H9 (cell line): ENCODE results near the gene CCDC194. TPM values are rescaled to one million over a fixed set of nuclear protein-coding genes. Genes with fewer than 3 reads are reported as not detected.

Source experiments
- DNase-seq: peaks from one replicate; pipeline ENCODE4 v3.0.0-alpha.2; 2017
- H2AFZ ChIP-seq: one replicate; pipeline ENCODE4 v1.6.1; 2013; ENCODE audit warnings: mild to moderate bottlenecking, low read length, control low read depth, moderate library complexity
- H2AK5ac ChIP-seq: 2 replicates; pipeline ENCODE4 v1.6.1; 2013; ENCODE audit warnings: low read length, control low read depth, mixed read lengths; ENCODE audit not compliant: insufficient read length
- H2BK120ac ChIP-seq: one replicate; pipeline ENCODE4 v1.6.1; 2013; ENCODE audit warnings: low read depth, mild to moderate bottlenecking, low read length, control low read depth, inconsistent platforms; ENCODE audit not compliant: poor library complexity, severe bottlenecking
- H2BK12ac ChIP-seq: 2 replicates; pipeline ENCODE4 v1.6.1; 2013; ENCODE audit warnings: low read length, control low read depth, mixed read lengths, low read depth; ENCODE audit not compliant: insufficient read length
- H2BK15ac ChIP-seq: 2 replicates; pipeline ENCODE4 v1.6.1; 2013; ENCODE audit warnings: low read depth, low read length, control low read depth
- H2BK20ac ChIP-seq: one replicate; pipeline ENCODE4 v1.6.1; 2013; ENCODE audit warnings: low read depth, mild to moderate bottlenecking, low read length, control low read depth, inconsistent platforms; ENCODE audit not compliant: poor library complexity, severe bottlenecking
- H2BK5ac ChIP-seq: 2 replicates; pipeline ENCODE4 v1.6.1; 2013; ENCODE audit warnings: low read length, control low read depth, mixed read lengths; ENCODE audit not compliant: insufficient read length
- H3K14ac ChIP-seq: 2 replicates; pipeline ENCODE4 v1.6.1; 2013; ENCODE audit warnings: low read length, control low read depth; ENCODE audit not compliant: insufficient read depth
- H3K18ac ChIP-seq: 2 replicates; pipeline ENCODE4 v1.6.1; 2013; ENCODE audit warnings: low read depth, mild to moderate bottlenecking, mixed read lengths, low read length, control low read depth; ENCODE audit not compliant: insufficient read length
- H3K23ac ChIP-seq: 2 replicates; pipeline ENCODE4 v1.6.1; 2013; ENCODE audit warnings: low read length, control low read depth, mixed read lengths, low read depth; ENCODE audit not compliant: insufficient read length
- H3K23me2 ChIP-seq: 2 replicates; pipeline ENCODE4 v1.6.1; 2013; ENCODE audit warnings: low read depth, mild to moderate bottlenecking, mixed read lengths, low read length, control low read depth; ENCODE audit not compliant: insufficient read length, poor library complexity, severe bottlenecking
- H3K27ac ChIP-seq: 2 replicates; pipeline ENCODE4 v1.5.1; 2013; ENCODE audit warnings: low read length, control low read depth, mixed read lengths, low read depth; ENCODE audit not compliant: insufficient read length
- H3K27me3 ChIP-seq: 2 replicates; pipeline ENCODE4 v1.6.1; 2013; ENCODE audit warnings: low read length, control low read depth, inconsistent platforms; ENCODE audit not compliant: insufficient read depth
- H3K4ac ChIP-seq: 2 replicates; pipeline ENCODE4 v1.6.1; 2013; ENCODE audit warnings: low read depth, mild to moderate bottlenecking, control low read depth, inconsistent platforms, low read length, moderate library complexity
- H3K4me1 ChIP-seq: 2 replicates; pipeline ENCODE4 v1.6.1; 2013; ENCODE audit warnings: low read length, control low read depth, inconsistent platforms; ENCODE audit not compliant: insufficient read depth
- H3K4me2 ChIP-seq: 2 replicates; pipeline ENCODE4 v1.6.1; 2013; ENCODE audit warnings: low read length, control low read depth, mixed read lengths; ENCODE audit not compliant: insufficient read length, insufficient read depth
- H3K56ac ChIP-seq: 2 replicates; pipeline ENCODE4 v1.6.1; 2013; ENCODE audit warnings: low read depth, mild to moderate bottlenecking, mixed read lengths, low read length, control low read depth; ENCODE audit not compliant: insufficient read length
- H3K79me1 ChIP-seq: 2 replicates; pipeline ENCODE4 v1.6.1; 2013; ENCODE audit warnings: low read depth, mild to moderate bottlenecking, moderate library complexity, low read length, control low read depth, inconsistent platforms; ENCODE audit not compliant: insufficient read depth, poor library complexity, severe bottlenecking
- H3K79me2 ChIP-seq: 2 replicates; pipeline ENCODE4 v1.6.1; 2013; ENCODE audit warnings: low read length, control low read depth, inconsistent platforms; ENCODE audit not compliant: insufficient read depth
- H3K9ac ChIP-seq: 2 replicates; pipeline ENCODE4 v1.6.1; 2013; ENCODE audit warnings: low read length, control low read depth, mixed read lengths; ENCODE audit not compliant: insufficient read length; ENCODE audit errors: extremely low read depth
- H3K9me3 ChIP-seq: one replicate; pipeline ENCODE4 v1.6.1; 2013; ENCODE audit warnings: low read depth, low read length, inconsistent platforms; ENCODE audit not compliant: control insufficient read depth
- H3T11ph ChIP-seq: one replicate; pipeline ENCODE4 v1.6.1; 2013; ENCODE audit warnings: mild to moderate bottlenecking, low read length, control low read depth, inconsistent platforms
- H4K20me1 ChIP-seq: one replicate; pipeline ENCODE4 v1.6.1; 2013; ENCODE audit not compliant: control insufficient read depth, insufficient read length, insufficient read depth
- H4K5ac ChIP-seq: 2 replicates; pipeline ENCODE4 v1.6.1; 2013; ENCODE audit warnings: low read depth, mild to moderate bottlenecking, mixed read lengths, low read length, control low read depth; ENCODE audit not compliant: insufficient read length
- H4K8ac ChIP-seq: replicated peaks from 2 replicates; pipeline ENCODE4 v1.6.1; 2013; ENCODE audit warnings: low read length, control low read depth, mixed read lengths, low read depth; ENCODE audit not compliant: insufficient read length
- H4K91ac ChIP-seq: 2 replicates; pipeline ENCODE4 v1.6.1; 2013; ENCODE audit warnings: low read depth, mild to moderate bottlenecking, moderate library complexity, mixed read lengths, low read length, control low read depth; ENCODE audit not compliant: insufficient read length
- H3K27ac Mint-ChIP-seq, 3 experiments: 2 replicates in 2 of 3; 3 replicates in 1 of 3; pipeline ENCODE4 v1.8.0; 2020 to 2021; ENCODE audit warnings: mixed read lengths in 3 of 3, mild to moderate bottlenecking in 1 of 3, moderate library complexity in 1 of 3
- H3K27me3 Mint-ChIP-seq: 2 replicates; pipeline ENCODE4 v1.8.0; 2021; ENCODE audit warnings: low read depth, mild to moderate bottlenecking, moderate library complexity, mixed read lengths
- H3K36me3 Mint-ChIP-seq, 3 experiments: 2 replicates in 2 of 3; 3 replicates in 1 of 3; pipeline ENCODE4 v1.8.0; 2020 to 2021; ENCODE audit warnings: low read depth in 3 of 3, mixed read lengths in 3 of 3; ENCODE audit not compliant: insufficient read depth in 1 of 3
- H3K4me1 Mint-ChIP-seq, 2 experiments: 2 replicates each; pipeline ENCODE4 v1.8.0; 2020; ENCODE audit warnings: mixed read lengths in 2 of 2
- H3K4me3 Mint-ChIP-seq, 2 experiments: 2 replicates in 1 of 2; 3 replicates in 1 of 2; pipeline ENCODE4 v1.8.0; 2020 to 2021; ENCODE audit warnings: mild to moderate bottlenecking in 2 of 2, mixed read lengths in 2 of 2, moderate library complexity in 1 of 2
- H3K9me3 Mint-ChIP-seq, 2 experiments: 2 replicates in 1 of 2; 3 replicates in 1 of 2; pipeline ENCODE4 v1.8.0; 2020; ENCODE audit warnings: mild to moderate bottlenecking in 2 of 2, mixed read lengths in 2 of 2, moderate library complexity in 1 of 2
- WGBS: extraction: QIAGEN DNeasy Blood & Tissue Kit; methylation state at CpG from one replicate; pipeline ENCODE4 v1.1.7; 2013; ENCODE audit warnings: missing lambda C conversion rate, low lambda C conversion rate, mixed read lengths; ENCODE audit not compliant: insufficient read length; ENCODE audit errors: extremely low coverage; 5-methylcytosine and 5-hydroxymethylcytosine counted together
- total RNA-seq: library from RNA; stranded (reverse); gene quantifications from 2 replicates; pipeline ENCODE4 v1.2.1, GENCODE V29; 2021
- TF ChIP-seq, protein P1 (sequence below): fragments of 200-600 bp; sonication (generic); conservative IDR thresholded peaks from 3 replicates; pipeline ENCODE4 v1.8.0; 2021; ENCODE audit warnings: antibody characterized with exemption, mild to moderate bottlenecking

The CCDC194 gene
- total RNA-seq, 1 experiment from 2014 or later: 0.68 TPM

DNA sequence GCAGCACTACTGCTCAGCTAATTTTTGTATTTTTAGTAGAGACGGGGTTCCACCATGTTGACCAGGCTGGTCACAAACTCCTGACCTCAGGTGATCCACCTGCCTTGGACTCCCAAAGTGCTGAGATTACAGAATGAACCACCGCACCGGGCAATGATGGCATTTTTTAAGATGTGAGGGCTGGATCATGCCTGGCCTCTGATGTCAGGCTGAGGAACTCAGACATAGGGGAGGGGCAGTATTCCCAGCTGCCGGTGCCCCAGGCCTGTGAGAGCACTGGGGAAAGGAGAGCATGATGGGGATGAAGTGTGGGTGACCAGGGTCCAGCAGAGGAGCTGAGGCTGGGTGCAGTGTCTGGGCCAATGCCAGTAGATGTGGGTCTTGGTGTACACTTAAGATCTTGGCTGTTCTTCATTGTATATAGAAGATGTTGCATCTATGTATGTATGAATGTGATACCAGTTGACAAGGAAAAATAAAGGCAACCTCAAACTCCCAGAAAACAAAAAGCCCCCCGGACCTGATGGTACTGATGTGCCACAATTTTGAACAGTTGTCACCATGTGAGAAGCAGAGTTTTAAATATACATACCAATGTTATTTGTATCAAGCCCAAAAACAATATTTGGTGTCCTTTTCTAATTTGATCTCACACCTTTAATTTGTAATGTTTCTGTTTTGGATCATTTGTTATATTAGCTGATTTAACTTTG is 13.4 kb downstream of the CCDC194 start:
- H3K27ac Mint-ChIP-seq: no peak overlapping the region
- Histone ChIP-seq H2BK12ac (no peak overlapping the region), H2BK5ac (no peak overlapping the region), H3K27ac (no peak overlapping the region), H3K18ac (no peak overlapping the region), H4K5ac (no peak overlapping the region), H2BK20ac (no peak overlapping the region), H3K4ac (no peak overlapping the region), H2AK5ac (no peak overlapping the region), H3K9ac (no peak overlapping the region), H3K79me2 (no peaks in the 10 kb centered on the region), H3K79me1 (no peaks in the 10 kb centered on the region), H3K14ac (no peak overlapping the region), H3K9me3 (no peaks in the 10 kb centered on the region), H3K27me3 (no peaks in the 10 kb centered on the region), H4K20me1 (no peaks in the 10 kb centered on the region), H4K8ac (no peak overlapping the region), H2BK120ac (no peak overlapping the region), H3K23me2 (no peaks in the 10 kb centered on the region), H3K4me1 (no peaks in the 10 kb centered on the region; the same call in 1 of the 2 replicates), H3K23ac (no peak overlapping the region), H3T11ph (no peak overlapping the region), H4K91ac (no peak overlapping the region), H2BK15ac (no peak overlapping the region), H3K56ac (no peak overlapping the region), H2AFZ (no peak overlapping the region), H3K4me2 (no peak overlapping the region)
- H3K4me1 Mint-ChIP-seq: peaks cover 9 to 12% of the 10 kb centered on the region in 2 experiments
- TF ChIP-seq, protein P1, sequence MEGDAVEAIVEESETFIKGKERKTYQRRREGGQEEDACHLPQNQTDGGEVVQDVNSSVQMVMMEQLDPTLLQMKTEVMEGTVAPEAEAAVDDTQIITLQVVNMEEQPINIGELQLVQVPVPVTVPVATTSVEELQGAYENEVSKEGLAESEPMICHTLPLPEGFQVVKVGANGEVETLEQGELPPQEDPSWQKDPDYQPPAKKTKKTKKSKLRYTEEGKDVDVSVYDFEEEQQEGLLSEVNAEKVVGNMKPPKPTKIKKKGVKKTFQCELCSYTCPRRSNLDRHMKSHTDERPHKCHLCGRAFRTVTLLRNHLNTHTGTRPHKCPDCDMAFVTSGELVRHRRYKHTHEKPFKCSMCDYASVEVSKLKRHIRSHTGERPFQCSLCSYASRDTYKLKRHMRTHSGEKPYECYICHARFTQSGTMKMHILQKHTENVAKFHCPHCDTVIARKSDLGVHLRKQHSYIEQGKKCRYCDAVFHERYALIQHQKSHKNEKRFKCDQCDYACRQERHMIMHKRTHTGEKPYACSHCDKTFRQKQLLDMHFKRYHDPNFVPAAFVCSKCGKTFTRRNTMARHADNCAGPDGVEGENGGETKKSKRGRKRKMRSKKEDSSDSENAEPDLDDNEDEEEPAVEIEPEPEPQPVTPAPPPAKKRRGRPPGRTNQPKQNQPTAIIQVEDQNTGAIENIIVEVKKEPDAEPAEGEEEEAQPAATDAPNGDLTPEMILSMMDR: no peak
- no peaks in the 10 kb centered on the region for H3K27me3 Mint-ChIP-seq
- H3K9me3 Mint-ChIP-seq: peaks cover 9 to 10% of the 10 kb centered on the region in 2 experiments; a peak in 4 of 5 replicates
- no peak for DNase-seq
- WGBS: no CpG with 5 or more reads among the region's 5 CpGs
- peaks cover 2 to 9% (median 3%) of the 10 kb centered on the region in 3 experiments; a peak in 4 of 7 replicates for H3K36me3 Mint-ChIP-seq
- no peak overlapping the region for H3K4me3 Mint-ChIP-seq
